GM18909 (cell line): ENCODE results near the gene OR4C45.
"Not testable (repeated sequence)": the region's sequence is repeated elsewhere in the genome, so short reads cannot be mapped to it uniquely, and the experiment has no call there.

ENCODE experiments used
- ATAC-seq: cut with Tn5 transposase; IDR thresholded peaks from one replicate; pipeline ENCODE4 v1.9.1; 2021; ENCODE audit warnings: mild to moderate bottlenecking; ENCODE audit not compliant: unreplicated experiment, poor library complexity

OR4C45 gene

DNA sequence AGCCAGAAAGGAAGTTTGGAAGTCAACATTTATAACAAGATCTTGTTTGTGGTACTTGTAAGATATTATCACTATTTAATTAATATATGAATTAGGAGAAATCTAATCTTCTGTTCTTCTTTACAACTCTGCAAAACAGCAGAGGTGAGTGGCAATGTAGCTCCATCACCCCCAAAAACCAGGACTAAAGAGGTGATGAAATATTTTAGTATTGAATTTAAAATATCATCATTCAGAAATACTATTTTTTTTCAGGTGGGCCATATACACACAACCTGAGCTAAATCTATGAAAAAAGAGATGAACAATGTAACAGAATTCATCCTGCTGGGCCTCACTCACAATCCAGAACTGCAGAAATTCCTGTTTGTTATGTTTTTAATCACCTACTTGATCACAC, at the start of gene OR4C45:
Gene OR4C45 (plus strand): TSS at position 301 of the 400 bp plus-strand sequence.
- no peak for ATAC-seq

GRCh38 chr11:49995565-49995964, 37.1 kb upstream of the OR4C45 start:
- ATAC-seq = no peak

DNA sequence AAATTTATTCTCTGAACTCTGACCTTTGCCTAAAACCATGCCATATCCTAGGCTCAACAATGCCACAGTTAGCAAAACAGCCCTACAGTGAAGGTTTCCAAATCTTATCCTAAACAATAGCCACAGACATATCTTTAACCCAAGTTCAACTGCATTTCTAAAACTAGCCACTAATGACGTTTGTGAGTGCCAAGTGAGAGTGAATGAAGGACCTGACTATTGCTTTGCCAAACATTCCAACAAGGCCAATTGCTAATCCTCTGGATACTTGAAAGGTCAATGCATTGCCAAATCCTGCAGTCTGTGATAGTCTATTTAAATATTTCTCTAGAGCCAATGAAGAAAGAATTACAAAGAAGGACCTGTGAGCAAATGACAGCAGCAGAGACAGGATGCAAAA, 2.5 kb upstream of the OR4C45 start:
- no peak for ATAC-seq

- ATAC-seq = not testable (repeated sequence)
These were observed 3.6 kb downstream of the OR4C45 start for GRCh38 chr11:50036239-50036638.

DNA sequence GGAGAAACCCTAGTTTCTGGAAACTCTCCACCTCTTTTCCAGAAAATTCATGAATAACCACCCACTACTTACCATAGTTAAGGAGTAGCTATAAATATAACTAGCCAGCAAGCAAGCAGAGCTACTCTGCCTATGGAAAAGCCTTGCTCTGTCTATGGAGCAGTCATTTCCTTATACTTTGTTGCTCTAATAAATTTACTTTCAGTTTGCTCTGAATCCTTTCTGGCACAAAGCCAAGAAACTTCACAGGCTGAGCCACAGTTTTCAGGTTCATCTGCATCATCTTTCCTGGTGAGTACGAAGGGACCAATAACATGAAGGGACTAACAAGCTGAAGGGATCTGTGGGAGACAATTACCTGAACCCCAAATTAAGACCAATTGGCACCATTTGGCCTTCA, 4.6 kb downstream of the OR4C45 start:
- no peak for ATAC-seq

DNA sequence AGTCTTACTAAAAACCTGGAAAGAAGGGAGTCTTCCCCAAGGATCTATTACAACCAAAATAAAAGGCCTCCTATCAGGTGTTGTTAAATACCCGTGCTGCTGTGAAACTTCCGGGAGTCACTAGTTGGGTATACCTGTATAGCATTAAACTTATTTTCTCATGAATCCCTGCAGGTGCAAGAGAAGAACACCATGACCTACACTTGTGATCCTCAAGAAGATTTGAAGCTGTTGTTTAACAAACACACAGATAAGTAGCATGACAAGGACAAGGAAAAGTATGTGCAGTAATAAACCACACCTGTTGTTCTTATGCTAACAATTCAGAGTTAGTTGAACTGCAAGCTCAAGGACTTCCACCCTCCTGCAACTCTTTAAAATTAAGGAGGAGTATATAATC, 12.0 kb downstream of the OR4C45 start:
- ATAC-seq = no peak

GRCh38 chr11:50063056-50063455, 30.4 kb downstream of the OR4C45 start:
- ATAC-seq = not testable (repeated sequence)

DNA sequence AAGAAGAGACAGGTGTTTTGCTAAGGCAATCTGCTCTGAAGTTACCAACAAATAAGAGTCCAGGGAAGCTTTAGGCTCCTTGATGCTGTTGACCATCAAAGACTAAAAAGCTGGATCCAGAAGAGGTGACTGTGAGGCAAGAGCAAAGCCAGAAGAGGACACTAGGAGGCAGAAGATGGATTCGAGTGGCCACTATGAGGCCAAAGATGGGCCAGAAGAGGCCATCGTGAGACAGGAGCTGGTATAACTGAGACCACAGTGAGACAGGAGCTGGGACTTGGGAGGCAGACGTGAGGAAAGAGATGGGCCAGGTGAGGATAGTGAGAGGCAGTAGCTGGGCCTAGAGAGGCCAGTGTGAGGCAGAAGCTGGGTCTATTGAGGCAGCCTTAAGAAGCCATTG, 37.7 kb downstream of the OR4C45 start:
- no peak for ATAC-seq

GRCh38 chr11:50071584-50072225, 39.0 kb downstream of the OR4C45 start:
- ATAC-seq = no peak

- no peak for ATAC-seq
These were observed 39.8 kb downstream of the OR4C45 start for GRCh38 chr11:50072226-50073112.

- no peak for ATAC-seq
These were observed 40.7 kb downstream of the OR4C45 start for GRCh38 chr11:50073113-50074105.

GRCh38 chr11:50074161-50074560, 41.5 kb downstream of the OR4C45 start:
- ATAC-seq = no peak

DNA sequence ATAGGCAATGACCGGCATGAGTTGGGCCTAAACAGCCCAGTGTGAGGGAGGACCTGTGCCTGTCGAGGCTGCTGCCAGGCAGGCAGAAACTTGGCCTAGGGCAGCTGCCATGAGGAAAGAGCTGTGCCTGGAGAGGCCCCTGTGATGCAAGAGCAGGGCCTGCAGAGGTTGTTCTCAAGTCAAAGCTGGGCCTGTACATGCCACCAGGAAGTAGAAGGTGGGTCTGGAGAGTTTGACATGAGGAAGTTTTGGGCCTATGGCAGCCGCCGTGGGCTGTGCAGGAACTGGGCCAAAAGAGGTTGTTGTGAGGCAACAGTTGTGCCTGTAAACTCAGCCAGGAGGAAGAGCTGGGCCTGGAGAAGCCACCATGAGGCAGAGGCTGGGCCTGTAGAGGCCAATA, 43.2 kb downstream of the OR4C45 start:
- ATAC-seq = no peak

DNA sequence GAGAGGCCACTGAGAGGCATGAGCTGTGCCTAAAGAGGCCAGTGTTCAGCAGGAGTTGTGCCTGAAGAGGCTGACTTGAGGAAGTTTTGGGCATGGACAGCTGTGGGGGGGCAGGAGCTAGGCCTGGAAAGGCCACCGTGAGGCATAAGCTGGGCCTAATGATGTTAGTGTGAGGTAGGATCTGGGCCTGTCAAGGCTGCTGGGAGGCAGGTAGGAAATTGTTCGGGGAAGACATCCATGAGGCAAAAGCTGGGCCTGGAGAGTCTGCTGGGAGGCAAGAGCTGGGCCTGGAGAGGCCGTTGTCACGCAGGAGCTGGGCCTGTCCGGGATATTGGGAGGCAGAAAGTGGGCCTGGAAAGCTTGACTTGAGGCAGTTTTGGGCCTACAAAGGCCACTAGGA, 44.9 kb downstream of the OR4C45 start:
- no peak for ATAC-seq

DNA sequence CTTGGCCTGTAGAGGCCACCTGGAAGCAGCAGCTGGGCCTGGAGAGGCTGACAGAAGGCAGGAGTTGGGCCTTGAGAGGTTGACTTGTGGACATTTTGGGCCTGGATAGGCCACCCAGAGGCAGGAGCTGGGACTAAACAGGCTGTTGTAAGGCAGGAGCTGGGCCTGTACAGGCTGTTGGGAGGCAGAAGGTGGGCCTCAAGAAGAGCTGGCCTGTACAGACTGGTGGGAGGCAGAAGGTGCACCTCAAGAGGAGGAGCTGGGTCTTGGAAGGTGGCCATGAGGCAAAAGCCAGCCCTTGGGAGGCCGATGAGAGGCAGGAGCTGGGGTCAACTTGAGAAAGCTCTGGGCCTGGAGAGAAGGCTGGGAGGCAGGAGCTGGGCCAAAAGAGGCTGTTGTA, 45.3 kb downstream of the OR4C45 start:
- ATAC-seq = no peak

GRCh38 chr11:50078946-50079345, 46.3 kb downstream of the OR4C45 start:
- ATAC-seq = not testable (repeated sequence)

GRCh38 chr11:50080256-50080655, 47.6 kb downstream of the OR4C45 start:
- no peak for ATAC-seq
